HS-5 (cell line): ENCODE results near the gene PLD1.
A peak's percentile ranks its signal among the peaks of the same experiment; 100 is the strongest.
"Not testable (repeated sequence)": the region's sequence is repeated elsewhere in the genome, so short reads cannot be mapped to it uniquely, and the experiment has no call there.

ENCODE experiments used
- DNase-seq: peaks from one replicate; pipeline ENCODE4 v3.0.0-alpha.2; 2012; ENCODE audit warnings: low read depth

The PLD1 gene

GRCh38 chr3:171607452-171607851, 202.8 kb downstream of the PLD1 start:
- no peak for DNase-seq

- DNase-seq, result no peak
These were observed 204.0 kb downstream of the PLD1 start for GRCh38 chr3:171606151-171606751.

DNA sequence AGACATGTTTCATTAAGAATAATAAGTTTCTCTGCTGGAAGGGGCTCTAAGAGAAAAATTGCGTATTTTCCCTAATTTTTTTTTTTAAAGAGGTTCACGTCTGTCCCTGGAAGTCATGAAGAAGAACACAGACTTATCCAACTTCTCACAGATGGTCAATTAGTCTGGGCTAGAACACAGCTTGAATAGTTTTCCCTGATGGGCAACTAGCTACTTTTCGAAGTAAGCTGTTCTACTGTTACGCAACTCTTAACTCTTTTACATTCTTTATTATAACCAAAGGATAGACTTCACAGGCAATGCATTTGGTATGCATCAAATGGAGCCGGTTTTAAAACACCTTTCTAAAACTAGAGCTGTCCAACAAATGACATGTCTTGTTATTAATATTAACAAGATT, 205.9 kb downstream of the PLD1 start:
- no peak for DNase-seq

GRCh38 chr3:171602072-171602471, 208.2 kb downstream of the PLD1 start:
- DNase-seq, result no peak

DNA sequence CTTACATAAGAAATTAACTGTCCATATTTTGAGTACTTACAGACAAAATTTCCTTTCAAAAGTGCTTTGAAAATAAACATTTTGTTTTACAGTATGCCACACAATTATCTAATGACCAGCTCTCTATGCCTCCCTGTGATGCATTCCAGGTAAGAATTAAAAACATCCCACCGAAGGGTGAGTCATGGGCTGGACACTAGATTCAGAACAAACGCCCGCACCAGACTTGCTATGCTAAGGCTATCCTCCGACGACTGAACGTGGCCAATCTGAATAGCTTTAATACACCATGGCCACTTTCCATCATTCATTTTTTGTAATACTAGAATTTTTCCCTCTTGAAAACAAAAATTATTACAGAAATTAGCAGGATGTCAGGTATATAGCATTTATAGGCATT, 210.3 kb downstream of the PLD1 start:
- DNase-seq, result no peak

DNA sequence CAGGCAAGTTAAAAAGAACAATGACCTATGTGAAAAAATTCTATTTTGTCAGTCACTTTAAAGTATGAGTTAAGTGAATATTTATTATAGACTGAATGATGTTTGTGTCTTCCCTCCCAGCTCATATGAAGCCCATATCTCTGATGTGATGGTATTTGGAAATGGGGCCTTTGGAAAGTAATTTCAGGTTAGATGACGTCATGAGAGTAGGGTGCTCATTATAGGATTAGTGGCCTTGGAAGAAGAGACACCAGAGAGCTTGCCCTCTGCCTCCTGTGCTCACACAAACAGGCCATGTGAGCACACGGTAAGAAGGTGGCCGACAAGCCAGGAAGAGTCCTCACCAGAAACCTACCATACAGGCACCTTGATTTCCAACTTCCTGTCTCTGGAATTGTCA, 211.3 kb downstream of the PLD1 start:
- DNase-seq, result no peak

- DNase-seq, result no peak
These were observed 217.5 kb downstream of the PLD1 start for GRCh38 chr3:171592786-171593185.

GRCh38 chr3:171591070-171591469, 219.2 kb downstream of the PLD1 start:
- no peak for DNase-seq

- DNase-seq, result no peak
These were observed 224.0 kb downstream of the PLD1 start for GRCh38 chr3:171586274-171586673.

DNA sequence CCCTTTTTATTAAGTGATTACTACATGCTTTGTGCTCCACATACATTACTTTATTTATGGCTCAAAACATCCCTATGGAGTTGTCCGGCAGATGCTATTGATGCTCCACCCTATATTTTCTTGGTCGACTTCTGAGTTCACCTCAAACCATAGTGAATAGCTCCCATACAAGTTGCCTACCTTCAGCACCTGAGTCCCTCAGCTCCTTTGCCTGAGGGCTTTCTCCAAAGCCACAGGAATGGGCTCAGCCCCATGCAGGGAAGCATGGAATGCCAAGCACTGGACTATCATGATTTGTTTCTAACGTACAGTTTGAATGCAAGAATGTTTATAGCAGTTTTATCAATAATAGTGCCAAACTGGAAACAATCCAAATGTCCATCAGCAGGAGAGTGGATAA, 225.2 kb downstream of the PLD1 start:
- DNase-seq, result no peak

DNA sequence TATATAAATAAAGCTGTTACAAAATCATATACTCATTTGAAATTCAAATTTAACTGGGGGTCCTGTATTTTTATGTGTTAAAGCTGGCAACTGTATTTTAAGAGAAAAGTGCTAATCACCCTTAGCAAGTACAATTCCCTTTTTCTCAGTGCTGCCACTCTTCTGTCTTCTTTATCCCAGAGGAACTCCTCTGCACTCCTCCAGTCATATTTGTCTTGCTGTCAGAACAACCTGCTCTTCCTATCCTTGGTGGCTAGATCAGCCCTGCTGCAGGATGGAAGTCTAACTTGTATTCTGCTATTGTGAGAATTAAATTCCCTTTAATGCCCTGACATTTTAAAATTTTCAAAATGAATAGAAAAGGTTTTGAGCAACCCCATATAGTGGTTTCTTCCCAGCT, 226.2 kb downstream of the PLD1 start:
- no peak for DNase-seq

- DNase-seq, result no peak
These were observed 235.6 kb downstream of the PLD1 start for GRCh38 chr3:171574556-171575240.

GRCh38 chr3:171569571-171570132, 240.6 kb downstream of the PLD1 start:
- no peak for DNase-seq

DNA sequence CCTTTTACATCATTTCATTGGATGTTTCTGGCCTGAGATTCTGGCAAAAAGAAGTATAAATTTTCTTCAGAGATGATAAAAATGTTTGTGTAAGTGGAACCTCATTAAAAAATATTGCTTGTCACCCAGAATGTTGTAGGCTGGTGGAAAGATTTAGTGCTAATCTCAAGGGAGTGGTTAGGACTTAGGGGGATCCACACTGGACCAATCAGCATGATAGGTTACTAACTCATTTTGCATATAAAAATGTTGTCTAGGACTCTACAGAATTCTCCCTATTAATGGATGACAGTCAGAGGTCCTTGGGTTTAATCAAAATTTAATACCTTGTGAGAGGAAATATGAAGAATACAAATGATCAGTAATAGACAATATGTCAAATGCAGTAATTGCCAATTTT, 241.5 kb downstream of the PLD1 start:
- DNase-seq, result no peak

- no peak for DNase-seq
These were observed 243.4 kb downstream of the PLD1 start for GRCh38 chr3:171566803-171567422.

GRCh38 chr3:171565481-171566058, 244.7 kb downstream of the PLD1 start:
- peak; percentile 18 for DNase-seq

DNA sequence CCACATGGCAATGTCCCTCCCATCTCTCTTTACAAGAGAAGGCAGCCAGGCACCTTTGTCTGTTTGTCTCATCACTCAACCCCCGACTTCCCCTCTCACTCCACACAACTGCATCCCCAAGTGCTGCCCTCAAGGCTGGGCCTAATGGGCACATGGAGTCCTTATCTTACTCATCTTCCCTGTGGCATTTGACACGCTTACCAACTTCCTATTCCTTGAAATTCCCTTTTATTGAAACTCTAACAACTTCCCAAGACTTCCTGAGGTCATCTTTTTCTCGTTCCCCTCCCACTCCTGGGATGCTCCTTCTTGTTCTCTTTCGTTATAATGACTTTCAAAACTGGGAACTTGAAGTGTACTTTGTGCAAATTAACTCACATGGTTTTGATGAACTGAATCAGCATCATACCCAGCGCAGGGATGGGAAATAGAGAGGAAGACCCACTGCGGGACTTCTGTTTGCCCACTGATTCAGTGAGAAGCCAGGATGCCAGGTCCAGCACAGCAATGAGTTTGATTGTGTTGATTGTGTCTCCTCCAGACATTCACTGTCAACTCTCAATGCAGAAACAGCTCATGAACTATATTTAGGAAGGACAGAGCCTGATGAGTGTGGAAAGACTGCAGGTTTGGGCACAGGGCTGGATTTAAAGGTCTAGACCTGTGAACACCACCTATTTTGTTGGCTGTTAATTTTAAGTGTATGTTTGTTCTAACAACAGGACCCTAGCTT, 245.4 kb downstream of the PLD1 start:
- no peak for DNase-seq

DNA sequence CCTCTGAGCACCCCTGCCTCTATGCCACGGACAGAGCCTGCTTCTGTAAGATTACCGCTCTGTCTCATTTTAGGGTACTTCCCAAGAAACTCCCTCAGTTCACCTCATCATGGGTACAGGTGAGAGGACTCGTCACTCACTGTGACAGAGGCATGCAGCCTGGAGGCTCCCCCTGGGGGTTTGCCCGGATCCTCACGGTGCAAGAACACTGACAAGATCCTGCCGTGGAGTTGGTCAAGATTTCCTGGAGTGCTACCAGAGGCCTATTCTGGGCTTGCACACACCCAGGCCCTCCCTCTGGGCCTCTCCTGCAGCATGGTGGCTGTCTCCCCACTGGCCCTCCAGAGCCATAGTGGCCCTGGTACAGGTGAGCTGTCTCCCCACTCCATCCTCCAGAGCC, 247.0 kb downstream of the PLD1 start:
- DNase-seq, result no peak

GRCh38 chr3:171562459-171562858, 247.8 kb downstream of the PLD1 start:
- DNase-seq, result not testable (repeated sequence)

- DNase-seq, result no peak
These were observed 248.5 kb downstream of the PLD1 start for GRCh38 chr3:171561596-171562323.

- DNase-seq, result no peak
These were observed 250.7 kb downstream of the PLD1 start for GRCh38 chr3:171559586-171559985.
